Measurements from ENCODE around the gene SCRN1. TPM values are rescaled to one million over a fixed set of nuclear protein-coding genes. Genes with fewer than 3 reads are reported as not detected.

Gene SCRN1
- total RNA-seq, 2 experiments from 2014 or later, result 1.6 to 2.1 TPM

DNA sequence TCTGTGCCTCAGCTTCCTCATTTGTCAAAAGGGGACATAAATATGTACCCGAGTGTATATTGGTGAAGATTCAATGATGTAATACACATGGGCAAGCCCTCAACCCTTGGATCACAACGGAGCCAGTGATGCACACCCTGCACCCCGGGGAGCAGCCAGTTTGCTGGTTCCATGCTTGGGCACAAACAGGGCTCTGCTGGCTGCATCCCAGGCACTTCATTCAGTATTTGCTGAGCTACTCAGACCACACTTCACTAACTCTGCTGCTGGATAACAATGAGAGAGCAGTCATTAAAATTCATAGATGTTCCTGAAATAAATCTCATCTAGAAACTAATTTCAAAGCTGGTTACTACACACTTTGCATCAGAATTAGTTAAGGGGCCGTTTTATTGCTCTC, 72.0 kb downstream of the SCRN1 start:
- no peaks in the 10 kb centered on the region for H3K9me3 Mint-ChIP-seq
- peaks cover 21% of the 10 kb centered on the region for H3K27me3 Mint-ChIP-seq
- H3K27ac Mint-ChIP-seq, result no peak overlapping the region
- POLR2A ChIA-PET, result no interaction called here
- no peaks in the 10 kb centered on the region for H3K4me1 Mint-ChIP-seq (ENCODE audit: low read depth)
- no peaks in the 10 kb centered on the region for H3K36me3 Mint-ChIP-seq
- intact Hi-C loops (cut with micrococcal nuclease), result no loop called here
- no peak overlapping the region for H3K4me3 Mint-ChIP-seq
- CTCF ChIA-PET, result interaction anchor here (1.6 kb wide), 1 partner anchor 10 kb away, joined by 5 read pairs; no protein-coding TSS in a partner anchor
- no peak for DNase-seq

DNA sequence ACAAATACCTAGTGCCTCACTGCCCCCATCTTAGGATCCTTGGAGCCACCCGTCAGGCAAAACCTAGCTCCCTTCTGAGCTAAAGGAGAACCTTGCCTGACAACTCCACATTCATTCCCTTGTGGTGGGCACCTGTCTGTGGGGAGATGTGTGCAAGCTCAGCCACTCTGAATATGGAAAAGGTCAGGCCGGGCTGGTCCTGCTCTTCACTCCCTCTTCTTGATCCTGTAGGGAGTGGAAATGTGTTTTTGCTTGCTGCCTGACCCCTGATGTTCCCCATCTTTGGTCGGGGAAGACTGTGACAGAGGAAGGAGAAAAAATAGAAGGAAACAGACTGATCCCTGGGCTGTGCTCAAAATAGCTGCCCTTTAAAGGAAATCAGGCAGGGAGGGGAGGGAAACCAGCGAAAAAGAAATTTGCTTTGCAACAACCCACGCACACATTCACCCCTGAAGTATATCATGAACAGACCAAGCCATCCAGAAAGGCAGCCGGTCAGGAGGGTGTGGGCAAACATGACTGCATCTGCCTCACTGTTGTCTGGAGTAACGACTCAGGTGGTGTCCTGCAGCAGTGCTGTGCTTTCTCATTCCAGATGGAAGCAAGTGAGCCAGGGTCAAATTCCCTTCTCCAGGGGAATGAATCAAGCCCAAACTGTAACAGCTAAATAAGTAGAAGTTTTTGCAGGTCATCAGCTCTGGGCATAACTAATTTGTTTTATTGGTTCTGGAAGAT, 74.0 kb downstream of the SCRN1 start:
- Mint-ChIP-seq H3K4me3 (no peak overlapping the region), H3K27me3 (peaks cover 21% of the 10 kb centered on the region), H3K36me3 (no peaks in the 10 kb centered on the region), H3K9me3 (no peaks in the 10 kb centered on the region), H3K27ac (no peak overlapping the region), H3K4me1 (ENCODE audit: low read depth) (no peaks in the 10 kb centered on the region)
- CTCF ChIA-PET, result no interaction called here
- POLR2A ChIA-PET, result no interaction called here
- no peak for DNase-seq
- intact Hi-C loops (cut with micrococcal nuclease), result no loop called here

DNA sequence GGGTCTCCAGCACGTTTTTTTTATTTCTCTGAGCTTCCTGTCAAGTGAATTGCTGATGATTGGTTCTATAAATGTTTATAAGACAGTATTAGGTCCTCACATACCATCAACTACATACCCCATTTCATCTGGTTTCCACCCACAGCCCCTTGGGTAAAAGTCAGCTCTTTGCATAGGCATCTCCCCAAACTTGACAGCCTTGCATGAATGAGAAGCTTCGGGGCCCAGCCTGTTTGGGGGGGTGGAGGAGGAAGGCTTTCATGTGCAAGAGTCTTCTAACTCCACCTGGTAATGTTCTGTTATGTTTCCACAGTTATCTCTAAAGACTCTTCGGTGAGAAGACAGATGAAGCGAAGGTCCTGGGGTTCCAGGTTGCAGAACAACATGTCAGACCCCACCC, 75.4 kb downstream of the SCRN1 start:
- Mint-ChIP-seq H3K4me1 (ENCODE audit: low read depth) (no peaks in the 10 kb centered on the region), H3K9me3 (no peaks in the 10 kb centered on the region), H3K27ac (no peak overlapping the region), H3K4me3 (no peak overlapping the region), H3K27me3 (peaks cover 23% of the 10 kb centered on the region), H3K36me3 (no peaks in the 10 kb centered on the region)
- no peak for DNase-seq
- ChIA-PET POLR2A (no interaction called here), CTCF (no interaction called here)
- intact Hi-C loops (cut with micrococcal nuclease), result no loop called here

DNA sequence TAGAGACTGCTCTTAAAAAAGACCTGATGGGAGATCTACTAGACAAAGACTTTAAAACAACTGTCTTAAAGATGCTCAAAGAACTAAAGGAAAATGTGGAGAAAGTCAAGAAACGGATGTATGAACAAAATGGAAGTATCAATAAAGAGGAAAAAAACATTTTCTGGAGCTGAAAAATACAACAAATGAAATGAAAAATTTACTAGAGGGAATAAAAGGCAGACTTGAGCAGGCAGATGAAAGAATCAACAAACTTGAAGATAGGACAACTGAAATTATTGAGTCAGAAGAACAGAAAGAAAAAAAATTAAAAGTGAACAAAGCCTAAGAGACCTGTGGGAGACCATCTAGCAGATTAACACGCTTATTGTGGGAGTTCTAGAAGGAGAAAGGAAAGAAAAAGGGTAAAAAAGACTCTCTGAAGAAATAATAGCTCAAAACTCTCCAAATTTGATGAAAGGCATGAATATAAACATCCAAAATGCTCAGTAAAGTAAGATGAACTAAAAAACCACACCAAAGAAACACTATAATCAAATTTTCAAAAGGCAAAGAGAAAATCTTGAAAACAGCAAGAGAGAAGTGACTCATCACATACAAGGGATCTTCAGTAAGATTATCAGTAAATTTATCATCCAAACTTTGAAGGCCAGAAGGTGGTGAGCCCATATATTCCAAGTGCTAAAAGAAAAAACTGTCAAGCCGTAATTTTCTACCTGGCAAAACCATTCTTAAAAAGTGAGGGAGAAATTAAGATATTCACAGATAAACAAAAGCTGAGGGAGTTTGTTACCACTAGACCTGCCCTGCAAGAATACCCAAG, 83.2 kb downstream of the SCRN1 start:
- DNase-seq, result no peak
- CTCF ChIA-PET, result interaction anchor here (1.5 to 2.0 kb wide), 2 partner anchors 12 to 15 kb away, joined by 5 to 11 read pairs; no protein-coding TSS in a partner anchor

DNA sequence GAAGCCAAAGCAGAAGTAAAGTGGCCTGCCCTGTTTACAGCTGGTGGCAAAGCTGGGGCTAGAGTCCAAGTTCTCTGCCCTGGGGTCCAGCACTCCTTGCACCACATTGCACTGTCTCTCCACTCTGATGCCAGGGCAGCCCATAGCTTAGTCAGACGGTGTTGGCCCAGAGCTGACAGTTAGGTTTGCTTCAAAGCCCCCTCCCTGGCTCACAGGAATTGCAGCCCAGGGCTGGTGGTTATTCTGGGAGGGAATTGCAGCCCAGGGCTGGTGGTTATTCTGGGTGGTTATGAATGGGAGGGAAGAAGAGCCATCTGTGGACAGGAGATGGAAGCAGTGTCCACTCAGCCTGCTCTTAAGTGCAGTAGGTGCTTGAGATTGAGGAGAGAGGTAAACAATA, 88.9 kb downstream of the SCRN1 start:
- H3K27ac Mint-ChIP-seq, result no peak overlapping the region
- H3K9me3 Mint-ChIP-seq, result peaks cover 7% of the 10 kb centered on the region
- peaks cover 18% of the 10 kb centered on the region for H3K27me3 Mint-ChIP-seq
- DNase-seq, result no peak
- intact Hi-C loops (cut with micrococcal nuclease), result no loop called here
- H3K4me3 Mint-ChIP-seq, result no peak overlapping the region
- H3K4me1 Mint-ChIP-seq (ENCODE audit: low read depth), result no peaks in the 10 kb centered on the region
- CTCF ChIA-PET, result no interaction called here
- POLR2A ChIA-PET, result no interaction called here
- peaks cover 3% of the 10 kb centered on the region for H3K36me3 Mint-ChIP-seq

More for the DNA sequence above, 83.2 kb downstream of the SCRN1 start:
- Mint-ChIP-seq H3K4me1 (ENCODE audit: low read depth) (no peaks in the 10 kb centered on the region), H3K36me3 (peaks cover 16% of the 10 kb centered on the region), H3K4me3 (no peak overlapping the region), H3K9me3 (peaks cover 26% of the 10 kb centered on the region), H3K27ac (no peak overlapping the region), H3K27me3 (peaks cover 11% of the 10 kb centered on the region)
- POLR2A ChIA-PET, result no interaction called here
- intact Hi-C loops (cut with micrococcal nuclease), result no loop called here

DNA sequence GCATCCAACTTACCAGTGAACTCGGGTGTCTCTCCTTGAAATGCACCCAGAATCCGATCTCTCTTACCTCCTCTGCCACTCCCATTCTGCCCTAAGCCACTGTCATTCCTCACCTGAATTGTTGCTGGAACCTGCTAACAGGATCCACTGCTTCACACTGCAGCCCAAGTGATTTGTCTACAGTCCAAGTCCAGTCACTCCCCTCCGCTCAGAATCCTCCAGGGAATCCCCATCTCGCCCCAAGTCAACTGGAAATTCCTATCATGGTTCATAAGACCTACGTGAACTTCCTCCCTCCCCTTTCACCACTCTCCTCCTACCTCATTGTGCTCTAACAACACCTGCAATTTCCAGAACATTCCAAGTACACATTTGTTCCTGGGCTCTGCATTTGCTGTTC, 91.3 kb downstream of the SCRN1 start:
- Mint-ChIP-seq H3K4me1 (ENCODE audit: low read depth) (no peaks in the 10 kb centered on the region), H3K9me3 (no peaks in the 10 kb centered on the region), H3K27me3 (peaks cover 19% of the 10 kb centered on the region), H3K27ac (no peak overlapping the region), H3K36me3 (no peaks in the 10 kb centered on the region), H3K4me3 (no peak overlapping the region)
- ChIA-PET POLR2A (no interaction called here), CTCF (no interaction called here)
- intact Hi-C loops (cut with micrococcal nuclease), result no loop called here
- DNase-seq, result no peak

DNA sequence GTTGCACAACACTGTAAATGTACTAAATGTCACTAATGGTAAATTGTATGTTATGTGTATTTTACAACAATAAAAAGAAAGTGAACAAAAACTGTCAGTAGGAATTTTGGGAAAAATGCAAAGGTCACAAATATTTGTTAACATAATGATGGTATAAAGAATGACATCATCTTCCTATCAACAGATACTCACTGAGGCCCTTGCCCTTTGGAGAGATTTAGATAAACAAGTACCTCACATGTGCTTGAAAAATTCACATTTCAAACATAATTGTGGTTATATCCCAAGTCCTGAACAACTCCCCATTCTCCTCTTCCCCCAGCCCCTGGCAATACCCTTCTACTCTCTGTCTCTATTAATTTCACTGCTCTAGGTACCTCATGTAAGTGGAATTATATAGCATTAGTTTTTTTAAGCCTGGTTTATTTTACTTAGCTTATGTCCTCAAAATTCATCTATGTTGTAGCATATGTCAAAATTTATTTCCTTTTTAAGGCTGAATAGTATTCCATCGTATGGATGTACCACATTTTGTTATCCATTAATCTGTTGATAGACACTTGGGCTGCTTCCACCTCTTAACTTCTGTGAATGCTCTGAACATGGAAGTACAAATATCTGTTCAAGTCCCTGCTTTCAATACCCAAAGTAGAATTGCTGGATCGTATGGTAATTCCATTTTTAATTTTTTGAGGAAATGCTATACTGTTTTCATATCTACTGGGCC, 92.8 kb downstream of the SCRN1 start:
- intact Hi-C loops (cut with micrococcal nuclease), result no loop called here
- Mint-ChIP-seq H3K27me3 (peaks cover 19% of the 10 kb centered on the region), H3K4me3 (no peak overlapping the region), H3K27ac (no peak overlapping the region), H3K36me3 (no peaks in the 10 kb centered on the region), H3K9me3 (no peaks in the 10 kb centered on the region), H3K4me1 (ENCODE audit: low read depth) (no peaks in the 10 kb centered on the region)
- CTCF ChIA-PET, result no interaction called here
- POLR2A ChIA-PET, result no interaction called here
- DNase-seq, result no peak

DNA sequence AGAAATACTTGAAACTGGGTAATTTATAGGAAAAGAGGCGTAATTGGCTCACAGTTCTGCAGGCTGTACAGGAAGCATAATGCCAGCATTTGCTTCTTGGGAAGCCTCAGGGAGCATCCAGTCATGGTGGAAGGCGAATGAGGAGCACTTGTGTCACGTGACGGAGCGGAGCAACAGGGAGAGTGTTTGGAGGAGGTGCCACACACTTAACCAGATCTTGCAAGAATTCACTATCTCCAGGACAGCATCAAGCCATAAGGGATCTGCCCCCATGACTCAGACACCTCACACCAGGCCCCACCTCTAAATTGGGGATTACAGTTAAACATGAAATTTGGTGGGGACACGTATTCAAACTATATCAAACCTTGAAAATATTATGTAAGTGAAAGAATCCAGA, 94.0 kb downstream of the SCRN1 start:
- Mint-ChIP-seq H3K27me3 (peaks cover 14% of the 10 kb centered on the region), H3K36me3 (no peaks in the 10 kb centered on the region), H3K27ac (no peak overlapping the region), H3K9me3 (no peaks in the 10 kb centered on the region), H3K4me3 (no peak overlapping the region), H3K4me1 (ENCODE audit: low read depth) (no peaks in the 10 kb centered on the region)
- DNase-seq, result no peak
- intact Hi-C loops (cut with micrococcal nuclease), result no loop called here
- CTCF ChIA-PET, result no interaction called here
- POLR2A ChIA-PET, result no interaction called here

DNA sequence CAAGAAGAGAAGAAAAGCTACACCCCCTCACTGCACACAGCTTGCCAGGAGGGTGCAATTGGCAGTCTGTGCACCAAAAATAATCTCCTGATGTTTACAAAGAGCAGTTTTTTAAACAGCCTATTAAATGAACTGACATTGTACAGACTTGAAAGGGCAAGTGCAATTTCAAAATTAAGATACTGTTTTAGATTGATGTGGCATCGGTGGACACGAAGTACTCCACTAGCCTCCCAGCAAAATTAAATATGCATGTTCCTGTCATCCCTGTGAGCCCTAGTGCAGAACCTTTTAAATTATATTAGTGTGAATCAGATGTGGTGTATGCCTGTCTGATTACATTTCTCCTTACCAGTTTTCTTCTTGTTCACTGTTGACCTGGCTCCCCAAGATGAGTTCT, 95.3 kb downstream of the SCRN1 start:
- H3K4me1 Mint-ChIP-seq (ENCODE audit: low read depth), result no peaks in the 10 kb centered on the region
- POLR2A ChIA-PET, result no interaction called here
- CTCF ChIA-PET, result interaction anchor here (1.0 kb wide), 1 partner anchor 27 kb away, joined by 3 read pairs; no protein-coding TSS in a partner anchor
- no peaks in the 10 kb centered on the region for H3K36me3 Mint-ChIP-seq
- H3K27ac Mint-ChIP-seq, result no peak overlapping the region
- H3K4me3 Mint-ChIP-seq, result no peak overlapping the region
- intact Hi-C loops (cut with micrococcal nuclease), result no loop called here
- no peaks in the 10 kb centered on the region for H3K9me3 Mint-ChIP-seq
- H3K27me3 Mint-ChIP-seq, result peaks cover 14% of the 10 kb centered on the region
- DNase-seq, result no peak

DNA sequence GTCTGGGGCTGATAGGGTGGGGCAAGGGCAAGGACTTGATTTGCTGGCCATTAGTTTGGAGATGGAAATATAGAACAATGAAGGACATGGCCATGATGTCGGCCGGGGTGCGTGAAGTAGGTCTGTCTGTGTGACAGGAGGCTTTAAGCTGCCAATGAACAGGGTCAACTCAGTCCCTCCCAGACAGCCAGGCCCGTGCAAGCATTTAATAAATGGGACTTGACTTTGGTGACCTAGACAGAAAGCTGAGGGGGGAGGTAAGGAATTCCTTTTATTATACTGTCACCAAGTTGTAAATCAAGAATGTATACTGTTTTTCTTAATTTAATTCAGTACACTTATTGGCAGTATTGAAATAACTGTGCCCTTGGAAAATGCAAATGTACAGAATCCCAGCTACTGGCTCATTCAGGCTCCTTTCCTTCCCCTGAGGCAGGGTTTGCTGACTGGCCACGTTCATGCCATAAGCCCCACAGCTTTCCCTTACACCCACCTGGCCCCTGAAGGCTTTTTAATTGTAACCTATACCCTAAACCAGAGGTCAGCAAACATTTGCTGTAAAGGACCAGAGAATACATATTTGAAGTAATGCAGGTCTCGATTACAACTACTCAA, 96.1 kb downstream of the SCRN1 start:
- no peaks in the 10 kb centered on the region for H3K9me3 Mint-ChIP-seq
- no peaks in the 10 kb centered on the region for H3K36me3 Mint-ChIP-seq
- no peak for DNase-seq
- intact Hi-C loops (cut with micrococcal nuclease), result no loop called here
- H3K27ac Mint-ChIP-seq, result no peak overlapping the region
- peaks cover 13% of the 10 kb centered on the region for H3K27me3 Mint-ChIP-seq
- no peak overlapping the region for H3K4me3 Mint-ChIP-seq
- POLR2A ChIA-PET, result no interaction called here
- H3K4me1 Mint-ChIP-seq (ENCODE audit: low read depth), result no peaks in the 10 kb centered on the region
- CTCF ChIA-PET, result interaction anchor here (1.0 kb wide), 1 partner anchor 28 kb away, joined by 3 read pairs; no protein-coding TSS in a partner anchor

DNA sequence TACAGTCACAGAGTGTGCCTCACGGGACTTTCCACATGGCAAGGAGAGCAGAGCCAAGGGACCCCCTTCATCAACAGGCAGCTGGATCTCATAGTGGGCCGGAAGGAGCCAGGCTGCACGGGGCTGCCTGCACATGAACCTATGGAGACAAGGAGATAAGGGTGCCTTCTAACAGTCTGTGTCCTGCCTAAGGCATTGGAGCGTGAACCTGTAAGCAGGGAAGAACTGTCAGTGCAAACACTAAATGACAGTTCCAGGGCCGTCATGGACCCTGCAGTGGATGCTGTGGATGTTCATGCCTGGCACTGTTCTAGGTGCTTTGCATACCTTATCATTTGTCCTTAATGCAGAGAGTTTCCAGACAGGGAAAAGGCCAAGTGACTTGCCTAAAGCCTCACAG, 97.4 kb downstream of the SCRN1 start:
- POLR2A ChIA-PET, result no interaction called here
- H3K4me1 Mint-ChIP-seq (ENCODE audit: low read depth), result no peaks in the 10 kb centered on the region
- no peaks in the 10 kb centered on the region for H3K9me3 Mint-ChIP-seq

DNA sequence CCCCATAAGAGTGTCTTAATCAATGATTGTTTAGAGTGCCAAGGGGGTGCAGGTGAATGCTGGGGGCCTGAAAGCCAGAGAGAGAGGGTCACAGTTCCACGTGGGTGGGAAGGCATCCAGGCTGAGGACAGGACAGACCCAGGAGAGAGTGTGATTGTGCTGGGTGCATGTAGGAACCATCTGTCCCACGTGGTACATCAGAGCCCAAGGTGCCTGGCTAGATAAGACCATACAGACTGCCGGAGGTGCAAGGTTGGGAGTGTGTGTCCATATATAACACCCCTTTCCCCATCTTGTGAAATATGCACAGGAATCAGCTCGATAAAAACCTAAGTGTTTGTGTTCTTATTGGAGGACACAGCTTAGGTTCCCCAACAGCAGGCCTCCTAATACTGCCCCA, 97.8 kb downstream of the SCRN1 start:
- Mint-ChIP-seq H3K4me1 (ENCODE audit: low read depth) (no peaks in the 10 kb centered on the region), H3K27me3 (peaks cover 5% of the 10 kb centered on the region), H3K9me3 (no peaks in the 10 kb centered on the region), H3K27ac (no peak overlapping the region), H3K36me3 (no peaks in the 10 kb centered on the region), H3K4me3 (no peak overlapping the region)
- DNase-seq, result no peak
- ChIA-PET POLR2A (no interaction called here), CTCF (interaction anchor here (1.0 kb wide), 1 partner anchor 673 kb away, joined by 3 read pairs; no protein-coding TSS in a partner anchor)
- intact Hi-C loops (cut with micrococcal nuclease), result no loop called here

More for the DNA sequence above, 97.4 kb downstream of the SCRN1 start:
- intact Hi-C loops (cut with micrococcal nuclease), result no loop called here
- Mint-ChIP-seq H3K36me3 (no peaks in the 10 kb centered on the region), H3K4me3 (no peak overlapping the region), H3K27me3 (peaks cover 8% of the 10 kb centered on the region), H3K27ac (no peak overlapping the region)
- DNase-seq, result no peak
- CTCF ChIA-PET, result interaction anchor here (1.0 kb wide), 1 partner anchor 672 kb away, joined by 3 read pairs; no protein-coding TSS in a partner anchor
